C4-2B (cell line): ENCODE results near the gene AMTN.

ENCODE experiments used
- CTCF ChIP-seq: fragments of 450-650 bp; conservative IDR thresholded peaks from 2 replicates; pipeline ENCODE4 v1.5.1; 2017; ENCODE audit warnings: mild to moderate bottlenecking
- ZFX ChIP-seq: fragments of 450-650 bp; IDR thresholded peaks from 2 replicates; pipeline ENCODE4 v1.6.1; 2017

DNA sequence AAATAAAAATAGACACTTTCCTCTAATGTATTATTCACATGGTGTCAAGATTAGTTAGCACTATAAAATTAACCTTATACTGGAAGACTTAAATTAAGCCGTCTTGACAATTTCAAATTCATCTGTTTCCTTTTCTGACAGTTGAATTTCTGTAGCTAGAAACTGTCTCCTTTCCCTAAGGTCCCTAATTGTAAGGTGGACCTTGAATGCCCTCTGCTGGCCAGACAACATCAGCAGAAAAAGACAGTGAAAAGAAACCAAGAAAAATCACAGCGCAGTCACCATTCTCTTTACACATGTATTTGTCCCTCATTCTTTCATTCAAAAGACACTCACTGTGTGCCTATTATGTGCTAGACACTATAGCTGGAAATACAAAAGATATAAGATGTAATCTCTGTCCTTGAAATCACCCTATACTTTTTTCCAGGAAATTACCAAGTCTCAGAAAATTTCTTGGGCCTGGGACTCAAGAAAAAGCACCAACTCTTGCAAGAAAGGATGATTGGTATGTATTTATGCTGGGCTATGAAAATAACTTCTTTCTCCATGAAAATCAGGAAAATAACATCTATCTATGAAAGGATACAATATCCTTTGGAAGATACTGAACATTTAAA lies 41.0 kb downstream of the AMTN start:
- TF ChIP-seq CTCF, result peak; percentile 88
- no peak for TF ChIP-seq ZFX
